BJ (cell line): ENCODE measurements around the gene TMEM205. TPM values are rescaled to one million over a fixed set of nuclear protein-coding genes. Genes with fewer than 3 reads are reported as not detected.
"Not testable (repeated sequence)": the region's sequence is repeated elsewhere in the genome, so short reads cannot be mapped to it uniquely, and the experiment has no call there.

Source experiments
- CTCF ChIA-PET: fragments of 350-600 bp; formaldehyde crosslinking; extraction: SDS; loops from one replicate; lab custom pipeline; 2021; ENCODE audit warnings: antibody characterized with exemption, inconsistent platforms; lab: Yijun Ruan, JAX
- POLR2A ChIA-PET: fragments of 300-600 bp; sonication (Branson Sonifier 250); formaldehyde crosslinking; extraction: SDS; loops from one replicate; lab custom pipeline; 2021; ENCODE audit warnings: antibody characterized with exemption; lab: Charles Lee
- DNase-seq: peaks from one replicate; pipeline ENCODE4 v3.0.0-alpha.2; 2011; ENCODE audit warnings: low read depth
- H3K27me3 ChIP-seq: 2 replicates; pipeline ENCODE4 v1.6.0; 2011; ENCODE audit warnings: low read length; ENCODE audit not compliant: control insufficient read depth, insufficient read depth
- H3K36me3 ChIP-seq: 2 replicates; pipeline ENCODE4 v1.5.1; 2011; ENCODE audit warnings: low read length; ENCODE audit not compliant: control insufficient read depth, insufficient read depth
- H3K4me3 ChIP-seq: 2 replicates; pipeline ENCODE4 v1.5.1; 2011; ENCODE audit warnings: low read depth, mild to moderate bottlenecking, control low read depth, low read length
- CTCF ChIP-seq: IDR thresholded peaks from 2 replicates; pipeline ENCODE4 v1.5.1; 2011; ENCODE audit warnings: low read depth, mild to moderate bottlenecking, control low read depth, inconsistent platforms, low read length, moderate library complexity; ENCODE audit not compliant: insufficient read depth
- polyA plus RNA-seq: library from polyadenylated mRNA; depleted of rRNA; stranded (reverse); fragments of >200 nt; gene quantifications from 2 replicates; pipeline ENCODE4 v1.2.3, GENCODE V29; 2011

The TMEM205 gene
- polyA plus RNA-seq, 1 experiment = 107 TPM

DNA sequence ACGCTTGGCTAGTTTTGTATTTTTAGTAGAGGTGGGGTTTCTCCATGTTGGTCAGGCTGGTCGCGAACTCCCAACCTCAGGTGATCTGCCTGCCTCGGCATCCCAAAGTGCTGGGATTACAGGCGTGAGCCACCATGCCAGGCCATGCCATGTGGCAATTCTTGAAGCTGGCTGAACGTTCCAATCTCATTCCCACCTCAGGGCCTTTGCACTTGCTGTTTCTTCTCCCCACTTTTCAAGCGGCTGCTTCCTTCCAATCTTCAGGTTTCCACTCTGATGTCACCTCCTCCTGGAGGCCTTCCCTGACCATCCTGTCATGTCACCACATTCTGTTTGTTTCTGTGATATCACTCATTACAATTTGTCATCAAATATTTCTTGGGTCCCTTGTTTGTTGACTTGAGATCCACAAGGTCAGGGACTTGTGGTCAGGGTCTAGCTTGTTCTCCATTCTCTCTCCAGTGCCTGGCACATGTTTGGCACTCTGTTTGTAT lies 33.8 kb upstream of the TMEM205 start:
- TF ChIP-seq CTCF = no peak
- CTCF ChIA-PET = interaction anchor here (1.0 to 4.4 kb wide), 7 partner anchors 10 to 103 kb away, joined by 3 to 21 read pairs (median 12); partner anchors contain the start of genes ODAD3 and PRKCSH
- H3K4me3 ChIP-seq = no peak overlapping the region
- POLR2A ChIA-PET = no interaction called here
- no peaks in the 10 kb centered on the region for H3K36me3 ChIP-seq
- no peaks in the 10 kb centered on the region for H3K27me3 ChIP-seq
- no peak for DNase-seq

DNA sequence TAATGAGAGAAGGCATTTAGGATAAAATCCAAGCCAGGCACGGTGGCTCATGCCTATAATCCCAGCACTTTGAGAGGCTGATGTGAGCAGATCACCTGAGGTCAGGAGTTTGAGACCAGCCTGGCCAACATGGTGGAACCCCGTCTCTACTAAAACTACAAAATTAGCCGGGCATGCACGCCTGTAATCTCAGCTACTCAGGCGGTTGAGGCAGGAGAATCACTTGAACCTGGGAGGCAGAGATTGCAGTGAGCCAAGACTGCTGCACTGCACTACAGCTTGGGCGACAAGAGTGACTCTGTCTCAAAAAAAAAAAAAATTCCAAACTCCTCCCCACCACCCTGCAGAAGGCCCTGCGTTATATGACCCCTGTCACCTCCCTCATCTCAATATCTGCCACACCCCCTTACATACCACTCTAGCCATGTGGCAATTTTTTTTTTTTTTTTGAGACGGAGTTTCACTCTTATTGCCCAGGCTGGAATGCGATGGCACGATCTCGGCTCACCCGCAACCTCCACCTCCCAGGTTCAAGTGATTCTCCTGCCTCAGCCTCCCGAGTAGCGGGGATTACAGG lies 33.3 kb upstream of the TMEM205 start:
- H3K27me3 ChIP-seq, H3K4me3 ChIP-seq, DNase-seq, H3K36me3 ChIP-seq, POLR2A ChIA-PET: not testable (repeated sequence)
- CTCF ChIA-PET = interaction anchor here (1.0 to 4.4 kb wide), 2 partner anchors 10 to 103 kb away, joined by 3 to 21 read pairs; no protein-coding TSS in a partner anchor

DNA sequence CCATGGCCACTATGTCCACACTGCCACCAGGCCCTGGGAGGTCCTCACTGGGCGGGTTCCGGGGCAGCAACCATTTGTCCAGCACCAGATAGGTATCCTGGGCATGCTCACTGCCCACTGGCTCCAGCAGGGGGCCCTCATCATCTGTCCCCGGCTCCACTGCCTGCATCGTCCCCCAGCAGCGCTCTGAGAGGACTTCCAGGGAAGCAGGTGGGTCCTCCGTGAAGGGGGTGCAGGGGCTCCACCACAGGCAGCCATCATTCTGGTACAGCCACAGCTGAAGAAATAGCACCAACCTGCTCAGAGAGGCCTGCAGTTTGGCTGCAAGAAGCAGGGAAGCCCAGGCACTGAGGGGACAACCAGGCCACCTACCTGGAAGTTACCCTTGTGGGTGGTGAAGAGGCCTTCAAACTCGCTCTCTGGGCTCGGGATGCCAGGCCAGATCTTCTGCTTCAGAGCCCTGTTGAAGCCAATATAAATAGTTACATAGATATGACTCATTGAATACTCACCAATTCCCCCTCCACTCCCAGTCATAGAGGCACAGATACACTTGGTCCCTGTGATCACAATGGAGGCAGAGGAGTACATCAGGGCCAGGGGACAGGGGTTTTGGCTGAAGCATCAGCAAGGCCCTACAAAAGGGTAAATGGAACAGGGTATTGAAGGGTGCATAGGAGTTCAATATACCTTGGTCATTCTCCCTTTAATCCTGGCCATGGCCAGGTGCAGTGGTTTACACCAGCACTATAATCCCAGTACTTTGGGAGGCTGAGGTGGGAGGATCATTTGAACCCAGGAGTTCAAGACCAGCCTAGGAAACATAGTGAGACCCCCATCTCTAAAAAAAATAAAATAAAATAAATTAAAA lies 32.5 kb upstream of the TMEM205 start:
- ChIA-PET CTCF (interaction anchor here (0.7 to 2.5 kb wide), 4 partner anchors 8 to 180 kb away, joined by 3 to 13 read pairs (median 5); partner anchors contain the start of genes ELOF1, ODAD3 and PRKCSH), POLR2A (no interaction called here)
- peak; percentile 58 for TF ChIP-seq CTCF
- no peak overlapping the region for H3K4me3 ChIP-seq
- no peaks in the 10 kb centered on the region for H3K27me3 ChIP-seq
- DNase-seq = no peak
- H3K36me3 ChIP-seq = no peaks in the 10 kb centered on the region

DNA sequence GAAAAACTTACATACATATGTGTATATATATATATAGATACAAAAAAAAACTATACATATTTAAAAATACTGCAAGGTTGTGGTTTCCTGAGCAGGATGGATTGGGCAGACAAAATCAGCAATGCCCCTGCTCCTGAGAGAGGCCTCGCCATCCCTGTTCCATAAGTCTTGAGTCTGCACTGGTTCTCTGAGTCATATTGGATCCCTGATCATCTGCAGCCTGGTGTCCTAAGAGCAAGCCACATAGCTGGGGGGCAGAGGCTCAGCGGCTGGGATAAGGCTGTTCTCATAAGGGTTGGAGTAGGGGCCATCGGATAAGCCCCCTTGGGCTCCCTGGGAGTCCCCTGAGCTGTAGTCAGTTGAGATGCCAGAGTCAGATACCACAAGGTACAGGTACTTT lies 31.7 kb upstream of the TMEM205 start:
- H3K27me3 ChIP-seq = no peaks in the 10 kb centered on the region
- CTCF ChIA-PET = interaction anchor here (0.7 to 2.5 kb wide), 7 partner anchors 9 to 181 kb away, joined by 3 to 13 read pairs (median 3); partner anchors contain the start of genes ELOF1, ODAD3 and PRKCSH
- no peak for DNase-seq
- H3K36me3 ChIP-seq = no peaks in the 10 kb centered on the region
- POLR2A ChIA-PET = interaction anchor here (0.6 kb wide), 1 partner anchor 23 kb away, joined by 3 read pairs; no protein-coding TSS in a partner anchor
- no peak for TF ChIP-seq CTCF
- no peak overlapping the region for H3K4me3 ChIP-seq

DNA sequence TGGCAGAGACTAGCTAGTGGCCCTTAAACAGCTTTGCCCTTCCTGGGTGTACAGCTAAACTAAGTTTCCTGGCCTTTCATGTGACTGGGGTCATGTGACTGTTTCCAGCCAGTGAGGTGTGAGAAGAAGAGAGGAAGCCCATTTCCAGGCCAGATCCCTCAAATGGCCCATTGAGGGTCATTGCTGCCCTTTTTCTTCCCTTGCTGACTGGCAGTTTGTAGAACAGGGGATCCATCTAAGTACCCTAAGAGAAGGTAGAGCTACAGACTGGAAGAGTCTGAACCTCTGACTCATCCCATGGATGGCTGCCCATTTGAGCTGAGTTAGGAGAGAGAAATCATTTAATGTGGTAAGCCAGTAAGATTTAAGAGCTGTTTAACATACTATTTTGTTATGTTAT lies 31.2 kb upstream of the TMEM205 start:
- Histone ChIP-seq H3K27me3 (no peaks in the 10 kb centered on the region), H3K4me3 (no peak overlapping the region), H3K36me3 (no peaks in the 10 kb centered on the region)
- TF ChIP-seq CTCF = no peak
- ChIA-PET POLR2A (interaction anchor here (0.6 kb wide), 1 partner anchor 24 kb away, joined by 3 read pairs; no protein-coding TSS in a partner anchor), CTCF (interaction anchor here (0.7 to 2.5 kb wide), 8 partner anchors 9 to 349 kb away, joined by 3 to 13 read pairs (median 4); partner anchors contain the start of genes ODAD3 and PRKCSH)
- peak; percentile 74 for DNase-seq
